Measurements from ENCODE around the gene MSL1. TPM values are rescaled to one million over a fixed set of nuclear protein-coding genes. Genes with fewer than 3 reads are reported as not detected.

Gene MSL1
- total and polyA plus RNA-seq, 2 of the 13 experiments (the other 11 are each of a cell fraction or from before 2014, with no cell fraction given) = 63.8 to 88.5 TPM

- TF ChIP-seq ZNF850 (CRISPR knock-in tag; conservative IDR thresholded peaks at IDR 0.05) (0 out of 2 replicates have a peak, but pooled peaks have one; percentile 78), MXD3 (CRISPR knock-in tag; IDR thresholded peaks at IDR 0.05) (peak; percentile 100), ATF6 (CRISPR knock-in tag; conservative IDR thresholded peaks at IDR 0.05) (0 out of 2 replicates have a peak, but pooled peaks have one; percentile 28), NBN (conservative IDR thresholded peaks at IDR 0.05) (no peak; the same call in 1 of the 2 replicates), ZNF777 (CRISPR knock-in tag; IDR thresholded peaks at IDR 0.05) (0 out of 2 replicates have a peak, but pooled peaks have one; percentile 66), TOE1 (CRISPR knock-in tag; IDR thresholded peaks at IDR 0.05) (peak; percentile 90; the same call in 1 of the 2 replicates), FOSL2 (CRISPR knock-in tag; IDR thresholded peaks at IDR 0.05) (peak; percentile 99), GMEB1 (CRISPR knock-in tag; IDR thresholded peaks at IDR 0.05; ENCODE audit: borderline replicate concordance) (peak; percentile 79), KLF13 (CRISPR knock-in tag; IDR thresholded peaks at IDR 0.05) (no peak), THAP7 (CRISPR knock-in tag; IDR thresholded peaks at IDR 0.05) (no peak; the same call in 1 of the 2 replicates), NRL (CRISPR knock-in tag; IDR thresholded peaks at IDR 0.05; ENCODE audit: borderline replicate concordance) (peak; percentile 90), ZNF160 (CRISPR knock-in tag; IDR thresholded peaks at IDR 0.05) (peak; percentile 68), ZNF512 (CRISPR knock-in tag; IDR thresholded peaks at IDR 0.05) (no peak), CCAR2 (optimal IDR thresholded peaks at IDR 0.05; ENCODE audit: low read depth, low read length) (peak; percentile 1), MED8 (CRISPR knock-in tag; IDR thresholded peaks at IDR 0.05; ENCODE audit: insufficient replicate concordance) (peak; percentile 54), SNRNP70 (IDR thresholded peaks at IDR 0.05; ENCODE audit: low read depth, low read length) (no peak), ZNF18 (CRISPR knock-in tag; IDR thresholded peaks at IDR 0.05; ENCODE audit: insufficient replicate concordance) (peak; percentile 96)
These were observed 22.7 kb upstream of the MSL1 start (continued) for GRCh38 chr17:40098846-40099618.
